HCT116 (cell line): ENCODE results near the gene HOXD13. TPM values are rescaled to one million over a fixed set of nuclear protein-coding genes. Genes with fewer than 3 reads are reported as not detected.

Experiments
- ATAC-seq: fragments of 200-7000 bp; cut with Tn5 transposase; 2 replicates; pipeline ENCODE4 v1.9.1; 2020; ENCODE audit warnings: mild to moderate bottlenecking, moderate library complexity
- BruUV-seq: library from RNA; stranded (reverse); fragments of 400-500 nt; replicated peaks from 2 replicates; lab custom pipeline; 2021; lab: Mats Ljungman, UMichigan
- CTCF ChIA-PET: fragments of 300-600 bp; sonication (Branson Sonifier 250); formaldehyde crosslinking; loops from one replicate; lab custom pipeline; 2021; ENCODE audit warnings: antibody characterized with exemption; lab: Charles Lee
- POLR2A ChIA-PET: fragments of 300-600, 350-600 bp; sonication (Branson Sonifier 250); formaldehyde crosslinking; loops from one replicate; lab custom pipeline; 2021; ENCODE audit warnings: antibody characterized with exemption; lab: Charles Lee
- RAD21 ChIA-PET, 2 experiments: fragments of 300-600 bp; sonication (Branson Sonifier 250); formaldehyde crosslinking; loops; one replicate each; lab custom pipeline; 2023; ENCODE audit warnings: low total read pairs in 2 of 2; ENCODE audit not compliant: uncharacterized antibody in 2 of 2, unreplicated experiment in 2 of 2, low non-redundant PET in 1 of 2; lab: Charles Lee
- DNase-seq: peaks from one replicate; pipeline ENCODE4 v3.0.0-alpha.2; 2010; ENCODE audit warnings: low read depth, low spot score
- H2AFZ ChIP-seq: fragments of 200-600 bp; shearing (Covaris generic), sonication (generic); 2 replicates; pipeline ENCODE4 v1.6.1; 2017; ENCODE audit warnings: low read depth, mixed run types, mixed read lengths, antibody characterized with exemption, low read length; ENCODE audit not compliant: poor library complexity, severe bottlenecking
- H3K27ac ChIP-seq: 2 replicates; pipeline ENCODE4 v1.5.1; 2012; ENCODE audit warnings: low read depth, low read length
- H3K27me3 ChIP-seq: fragments of 200-600 bp; sonication (generic); 2 replicates; pipeline ENCODE4 v1.6.1; 2016; ENCODE audit warnings: mixed run types, low read length, mixed read lengths; ENCODE audit not compliant: insufficient read depth
- H3K36me3 ChIP-seq, 2 experiments: fragments of 200-500 bp in 1 of 2; fragments of 200-600 bp in 1 of 2; sonication (Bioruptor generic) in 1 of 2; sonication (generic) in 1 of 2; 2 replicates each; pipeline versions ENCODE4 v1.5.1 to v1.6.1; 2014 to 2016; ENCODE audit warnings: low read length in 2 of 2, inconsistent platforms in 1 of 2, mixed read lengths in 1 of 2, mixed run types in 1 of 2; ENCODE audit not compliant: insufficient read depth in 2 of 2, control insufficient read depth in 1 of 2
- H3K4me1 ChIP-seq, 2 experiments: fragments of 200-600 bp in 1 of 2; sonication (generic) in 1 of 2; 2 replicates each; pipeline versions ENCODE4 v1.5.1 to v1.6.1; 2012 to 2017; ENCODE audit warnings: low read length in 2 of 2, inconsistent platforms in 1 of 2, mild to moderate bottlenecking in 1 of 2, mixed read lengths in 1 of 2, mixed run types in 1 of 2, moderate library complexity in 1 of 2; ENCODE audit not compliant: insufficient read depth in 2 of 2, control insufficient read depth in 1 of 2
- H3K4me2 ChIP-seq: fragments of 200-600 bp; sonication (generic); 2 replicates; pipeline ENCODE4 v1.6.1; 2017; ENCODE audit warnings: mixed run types, low read length, mixed read lengths
- H3K4me3 ChIP-seq, 2 experiments: fragments of 200-600 bp in 1 of 2; sonication (generic) in 1 of 2; replicated peaks in 1 of 2; 2 replicates each; pipeline ENCODE4 v1.5.1; 2011 to 2016; ENCODE audit warnings: low read length in 2 of 2, control low read depth in 1 of 2, low read depth in 1 of 2, mild to moderate bottlenecking in 1 of 2, mixed read lengths in 1 of 2, mixed run types in 1 of 2
- H3K79me2 ChIP-seq: fragments of 200-600 bp; sonication (generic); 2 replicates; pipeline ENCODE4 v1.6.1; 2017; ENCODE audit warnings: mild to moderate bottlenecking, mixed run types, low read length, moderate library complexity, mixed read lengths; ENCODE audit not compliant: insufficient read depth
- H3K9ac ChIP-seq: fragments of 200-600 bp; sonication (generic); 2 replicates; pipeline ENCODE4 v1.6.1; 2016; ENCODE audit warnings: low read length, mixed read lengths
- H3K9me2 ChIP-seq: fragments of 200-600 bp; sonication (generic), shearing (Covaris generic); 2 replicates; pipeline ENCODE4 v1.6.1; 2017; ENCODE audit warnings: mixed run types, mild to moderate bottlenecking, moderate library complexity; ENCODE audit not compliant: insufficient read depth
- H3K9me3 ChIP-seq, 2 experiments: fragments of 200-500 bp in 1 of 2; fragments of 200-600 bp in 1 of 2; sonication (Bioruptor generic) in 1 of 2; sonication (generic) in 1 of 2; 2 replicates each; pipeline ENCODE4 v1.6.1; 2014 to 2017; ENCODE audit warnings: low read length in 2 of 2, mixed read lengths in 2 of 2, inconsistent platforms in 1 of 2, low read depth in 1 of 2, mild to moderate bottlenecking in 1 of 2, mixed run types in 1 of 2, moderate library complexity in 1 of 2; ENCODE audit not compliant: control insufficient read depth in 1 of 2, insufficient read depth in 1 of 2
- H4K20me1 ChIP-seq: fragments of 200-600 bp; sonication (generic), shearing (Covaris generic); 2 replicates; pipeline ENCODE4 v1.6.1; 2017; ENCODE audit warnings: mixed run types, mild to moderate bottlenecking, moderate library complexity; ENCODE audit not compliant: insufficient read depth
- ATF3 ChIP-seq: IDR thresholded peaks from 2 replicates; pipeline ENCODE4 v1.6.1; 2012
- CBX3 ChIP-seq: IDR thresholded peaks from 2 replicates; pipeline ENCODE4 v1.6.1; 2012; ENCODE audit warnings: low read depth
- CEBPB ChIP-seq: IDR thresholded peaks from 2 replicates; pipeline ENCODE4 v1.6.1; 2012; ENCODE audit warnings: low read depth
- CTCF ChIP-seq, 3 experiments: fragments of 200-600 bp in 1 of 3; sonication (generic) in 1 of 3; IDR thresholded peaks in 2 of 3; conservative IDR thresholded peaks in 1 of 3; 2 replicates each; pipeline ENCODE4 v1.5.1; 2012 to 2017; ENCODE audit warnings: low read depth in 2 of 3, low read length in 2 of 3, antibody characterized with exemption in 1 of 3, borderline replicate concordance in 1 of 3, control low read depth in 1 of 3, mild to moderate bottlenecking in 1 of 3, mixed read lengths in 1 of 3, mixed run types in 1 of 3, moderate library complexity in 1 of 3; ENCODE audit not compliant: insufficient read depth in 1 of 3
- EGR1 ChIP-seq: IDR thresholded peaks from 2 replicates; pipeline ENCODE4 v1.6.1; 2012; ENCODE audit warnings: low read depth
- EZH2phosphoT487 ChIP-seq: fragments of 200-600 bp; IDR thresholded peaks from 2 replicates; pipeline ENCODE4 v1.6.1; 2018; ENCODE audit warnings: antibody characterized with exemption, borderline replicate concordance
- MAX ChIP-seq: IDR thresholded peaks from 2 replicates; pipeline ENCODE4 v1.6.1; 2012
- POLR2A ChIP-seq: IDR thresholded peaks from 2 replicates; pipeline ENCODE4 v1.7.0; 2011; ENCODE audit warnings: borderline replicate concordance; ENCODE audit not compliant: insufficient read depth, insufficient read length; ENCODE audit errors: extremely low read depth
- RAD21 ChIP-seq: IDR thresholded peaks from 2 replicates; pipeline ENCODE4 v1.6.1; 2012; ENCODE audit warnings: low read depth, mild to moderate bottlenecking
- SRF ChIP-seq: IDR thresholded peaks from 2 replicates; pipeline ENCODE4 v1.6.1; 2012; ENCODE audit warnings: low read depth
- TCF7L2 ChIP-seq: IDR thresholded peaks from 2 replicates; pipeline ENCODE4 v1.7.0; 2011; ENCODE audit warnings: borderline replicate concordance, inconsistent platforms; ENCODE audit not compliant: insufficient read depth, insufficient read length; ENCODE audit errors: extremely low read depth
- YY1 ChIP-seq: IDR thresholded peaks from 2 replicates; pipeline ENCODE4 v1.6.1; 2011; ENCODE audit warnings: low read length, low read depth, moderate library complexity, mild to moderate bottlenecking; ENCODE audit not compliant: insufficient replicate concordance; ENCODE audit errors: extremely low read depth
- ZFX ChIP-seq: fragments of 450-650 bp; IDR thresholded peaks from 2 replicates; pipeline ENCODE4 v1.6.1; 2017
- ZNF274 ChIP-seq: fragments of 200-500 bp; sonication (Bioruptor generic); IDR thresholded peaks from 2 replicates; pipeline ENCODE4 v1.6.1; 2014; ENCODE audit warnings: mild to moderate bottlenecking, low read depth, low read length, inconsistent platforms
- intact Hi-C: fragments of 100-400 bp; cut with micrococcal nuclease; formaldehyde crosslinking; loops from 2 replicates; pipeline ENCODE4 v1.10.0; 2022
- total RNA-seq: library from RNA; stranded (reverse); gene quantifications from one replicate; pipeline ENCODE4 v1.2.1, GENCODE V29; 2021; ENCODE audit not compliant: unreplicated experiment

The HOXD13 gene
- total RNA-seq, 1 experiment from 2014 or later: not detected

GRCh38 chr2:176117823-176118371 lies 25.4 kb downstream of the HOXD13 start:
- H3K4me2 ChIP-seq: no peak overlapping the region
- no peaks in the 10 kb centered on the region for H3K36me3 ChIP-seq
- H3K27me3 ChIP-seq: no peaks in the 10 kb centered on the region
- peaks cover 0 to 5% of the 10 kb centered on the region in 2 experiments; a peak in 1 of 4 replicates for H3K4me1 ChIP-seq
- H3K9me3 ChIP-seq: no peaks in the 10 kb centered on the region
- H2AFZ ChIP-seq: no peak overlapping the region
- no peak overlapping the region for H3K4me3 ChIP-seq
- H3K79me2 ChIP-seq: no peaks in the 10 kb centered on the region
- ChIA-PET RAD21 (no interaction called here), POLR2A (no interaction called here), CTCF (no interaction called here)
- H3K27ac ChIP-seq: no peak overlapping the region
- no TSS peak for BruUV-seq
- intact Hi-C loops: no loop called here
- ATAC-seq (no peak), DNase-seq (no peak)
- H3K9ac ChIP-seq: no peak overlapping the region
- H3K9me2 ChIP-seq: no peaks in the 10 kb centered on the region
- TF ChIP-seq ATF3: no peak
- no peak for TF ChIP-seq EZH2phosphoT487
- TF ChIP-seq EGR1: no peak
- no peaks in the 10 kb centered on the region for H4K20me1 ChIP-seq

- no TSS peak for BruUV-seq
- H3K4me2 ChIP-seq: peak overlapping the region; percentile 83
Measured at GRCh38 chr2:176118601-176119339, 26.2 kb downstream of the HOXD13 start.

More at GRCh38 chr2:176118601-176119339, 26.2 kb downstream of the HOXD13 start:
- Histone ChIP-seq H3K27me3 (no peaks in the 10 kb centered on the region), H2AFZ (peak overlapping the region; percentile 81), H3K9ac (peak overlapping the region; percentile 34; the same call in 1 of the 2 replicates), H3K9me2 (no peaks in the 10 kb centered on the region), H4K20me1 (no peaks in the 10 kb centered on the region), H3K9me3 (no peaks in the 10 kb centered on the region), H3K36me3 (no peaks in the 10 kb centered on the region), H3K79me2 (no peaks in the 10 kb centered on the region), H3K4me1 (peaks cover 0 to 5% of the 10 kb centered on the region in 2 experiments; a peak in 1 of 4 replicates), H3K4me3 (peak overlapping the region; percentile 35 to 51), H3K27ac (no peak overlapping the region)
- ATAC-seq (peak; percentile 85), DNase-seq (peak; percentile 69)
- intact Hi-C loops: no loop called here
- ChIA-PET POLR2A (no interaction called here), RAD21 (no interaction called here), CTCF (no interaction called here)
- 0 out of 2 replicates have a peak, but pooled peaks have one; percentile 13 for TF ChIP-seq CEBPB
- peak; percentile 43 for TF ChIP-seq RAD21
- no peak for TF ChIP-seq POLR2A
- no peak for TF ChIP-seq YY1
- no peak for TF ChIP-seq ATF3
- TF ChIP-seq CBX3: no peak
- no peak for TF ChIP-seq MAX
- TF ChIP-seq ZNF274: no peak
- peak; percentile 59 to 76 (median 73); a peak in 5 of 6 replicates for TF ChIP-seq CTCF (IDR thresholded peaks at IDR 0.05 in 2 of 3, conservative IDR thresholded peaks at IDR 0.05 in 1 of 3; ENCODE audit: borderline replicate concordance in 1 of 3, insufficient read depth in 1 of 3, low read depth in 2 of 3, low read length in 2 of 3)
- no peak for TF ChIP-seq SRF
- TF ChIP-seq ZFX: no peak
- peak; percentile 36 for TF ChIP-seq TCF7L2
